ENCODE results near the gene KRT84. TPM values are rescaled to one million over a fixed set of nuclear protein-coding genes. Genes with fewer than 3 reads are reported as not detected.

Gene KRT84
- total RNA-seq, 3 donors from 2014 or later (not counting 1 experiment from before 2014, with no cell fraction given): not detected

DNA sequence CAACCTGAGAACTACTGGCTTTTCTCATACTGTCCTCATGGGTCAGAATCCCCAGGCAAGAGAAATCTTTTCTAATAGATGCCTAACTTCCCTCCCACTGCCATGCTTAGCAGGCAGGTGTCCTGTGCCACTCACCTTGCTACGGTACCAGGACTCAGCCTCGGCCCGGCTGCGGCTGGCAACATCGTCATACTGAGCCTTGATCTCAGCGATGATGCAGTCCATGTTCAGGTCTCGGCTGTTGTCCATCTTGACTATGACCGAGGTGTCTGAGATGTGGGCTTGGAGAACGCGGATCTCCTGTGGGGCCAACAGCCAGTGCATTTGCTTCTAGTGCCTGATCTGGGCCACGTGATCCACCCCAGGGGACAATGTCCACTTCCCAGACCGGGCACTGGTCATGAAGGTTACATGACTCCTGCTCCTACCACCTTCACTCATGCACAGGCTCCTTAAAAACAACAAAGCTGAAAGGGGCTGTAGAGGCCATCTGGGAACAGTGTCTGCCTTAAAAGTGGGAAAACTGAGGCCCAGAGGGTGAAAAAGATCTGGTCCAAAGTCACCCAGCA lies 22.3 kb downstream of the KRT84 start:
- peaks cover 39 to 44% of the 10 kb centered on the region in 2 donors for H3K4me1 Mint-ChIP-seq
- Histone ChIP-seq H3K27ac (ENCODE audit: low read length) (no peak overlapping the region), H3K4me3 (ENCODE audit: low read length) (no peak overlapping the region), H3K27me3 (ENCODE audit: control insufficient read depth, insufficient read depth, low read length) (peaks cover 19% of the 10 kb centered on the region), H3K36me3 (ENCODE audit: control insufficient read depth, insufficient read depth, low read length) (no peaks in the 10 kb centered on the region), H3K9me3 (ENCODE audit: control insufficient read depth, insufficient read depth, low read length) (no peaks in the 10 kb centered on the region), H3K4me1 (ENCODE audit: control insufficient read depth, insufficient read depth, low read length) (peaks cover 41% of the 10 kb centered on the region)
- H3K27ac Mint-ChIP-seq: no peak overlapping the region
- 94% methylated on average over 12 of the region's 12 CpGs for WGBS (ENCODE audit: insufficient coverage)
- peaks cover 49 to 67% of the 10 kb centered on the region in 2 donors for H3K27me3 Mint-ChIP-seq (ENCODE audit: low read depth in 2 of 2)
- intact Hi-C loops (cut with micrococcal nuclease): no loop called here
- TF ChIP-seq, protein P1, sequence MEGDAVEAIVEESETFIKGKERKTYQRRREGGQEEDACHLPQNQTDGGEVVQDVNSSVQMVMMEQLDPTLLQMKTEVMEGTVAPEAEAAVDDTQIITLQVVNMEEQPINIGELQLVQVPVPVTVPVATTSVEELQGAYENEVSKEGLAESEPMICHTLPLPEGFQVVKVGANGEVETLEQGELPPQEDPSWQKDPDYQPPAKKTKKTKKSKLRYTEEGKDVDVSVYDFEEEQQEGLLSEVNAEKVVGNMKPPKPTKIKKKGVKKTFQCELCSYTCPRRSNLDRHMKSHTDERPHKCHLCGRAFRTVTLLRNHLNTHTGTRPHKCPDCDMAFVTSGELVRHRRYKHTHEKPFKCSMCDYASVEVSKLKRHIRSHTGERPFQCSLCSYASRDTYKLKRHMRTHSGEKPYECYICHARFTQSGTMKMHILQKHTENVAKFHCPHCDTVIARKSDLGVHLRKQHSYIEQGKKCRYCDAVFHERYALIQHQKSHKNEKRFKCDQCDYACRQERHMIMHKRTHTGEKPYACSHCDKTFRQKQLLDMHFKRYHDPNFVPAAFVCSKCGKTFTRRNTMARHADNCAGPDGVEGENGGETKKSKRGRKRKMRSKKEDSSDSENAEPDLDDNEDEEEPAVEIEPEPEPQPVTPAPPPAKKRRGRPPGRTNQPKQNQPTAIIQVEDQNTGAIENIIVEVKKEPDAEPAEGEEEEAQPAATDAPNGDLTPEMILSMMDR (IDR thresholded peaks at IDR 0.05): no peak
- no peaks in the 10 kb centered on the region for H3K9me3 Mint-ChIP-seq
- ATAC-seq (no peak), DNase-seq (no peak)
- no peak overlapping the region for H3K4me3 Mint-ChIP-seq
- H3K36me3 Mint-ChIP-seq: no peaks in the 10 kb centered on the region

DNA sequence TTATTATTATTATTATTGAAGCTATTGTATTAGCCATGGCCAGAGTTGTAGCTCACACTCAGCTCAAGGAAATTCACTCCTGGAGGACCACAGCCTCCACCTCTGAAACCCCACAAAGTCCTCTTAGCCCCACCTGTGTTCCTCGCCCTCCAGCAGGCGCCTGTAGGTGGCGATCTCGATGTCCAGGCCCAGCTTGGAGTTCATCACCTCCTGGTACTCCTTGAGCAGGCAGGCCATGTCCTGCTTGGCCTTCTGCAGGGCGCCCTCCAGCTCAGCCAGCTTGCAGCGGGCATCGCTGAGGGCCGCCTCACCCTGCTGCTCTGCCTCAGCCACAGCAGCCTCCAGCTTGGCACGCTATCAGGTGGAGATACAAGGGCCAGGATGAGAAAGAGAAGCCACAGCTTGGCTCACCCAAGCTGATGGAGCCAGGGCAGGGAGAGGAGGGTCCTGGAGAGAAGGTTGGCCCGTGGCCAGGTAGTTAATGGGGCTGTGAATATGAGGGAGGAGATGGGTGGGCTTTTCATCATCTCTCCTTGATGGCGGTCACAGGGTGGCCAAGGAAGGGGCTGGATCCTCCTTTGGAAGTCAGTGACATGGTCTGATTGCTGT lies 23.2 kb downstream of the KRT84 start:
- intact Hi-C loops (cut with micrococcal nuclease): no loop called here
- H3K4me1 Mint-ChIP-seq: peaks cover 40 to 44% of the 10 kb centered on the region in 2 donors
- Histone ChIP-seq H3K4me3 (ENCODE audit: low read length) (no peak overlapping the region), H3K4me1 (ENCODE audit: control insufficient read depth, insufficient read depth, low read length) (peaks cover 44% of the 10 kb centered on the region), H3K27me3 (ENCODE audit: control insufficient read depth, insufficient read depth, low read length) (peaks cover 25% of the 10 kb centered on the region), H3K9me3 (ENCODE audit: control insufficient read depth, insufficient read depth, low read length) (no peaks in the 10 kb centered on the region), H3K36me3 (ENCODE audit: control insufficient read depth, insufficient read depth, low read length) (no peaks in the 10 kb centered on the region), H3K27ac (ENCODE audit: low read length) (no peak overlapping the region)
- WGBS (ENCODE audit: insufficient coverage): 93% methylated on average over 11 of the region's 11 CpGs
- ATAC-seq (no peak), DNase-seq (no peak)
- TF ChIP-seq, protein P1 (IDR thresholded peaks at IDR 0.05): no peak
- H3K27ac Mint-ChIP-seq: no peak overlapping the region
- H3K9me3 Mint-ChIP-seq: no peaks in the 10 kb centered on the region
- H3K36me3 Mint-ChIP-seq: no peaks in the 10 kb centered on the region
- H3K27me3 Mint-ChIP-seq (ENCODE audit: low read depth in 2 of 2): peaks cover 56 to 69% of the 10 kb centered on the region in 2 donors
- no peak overlapping the region for H3K4me3 Mint-ChIP-seq

DNA sequence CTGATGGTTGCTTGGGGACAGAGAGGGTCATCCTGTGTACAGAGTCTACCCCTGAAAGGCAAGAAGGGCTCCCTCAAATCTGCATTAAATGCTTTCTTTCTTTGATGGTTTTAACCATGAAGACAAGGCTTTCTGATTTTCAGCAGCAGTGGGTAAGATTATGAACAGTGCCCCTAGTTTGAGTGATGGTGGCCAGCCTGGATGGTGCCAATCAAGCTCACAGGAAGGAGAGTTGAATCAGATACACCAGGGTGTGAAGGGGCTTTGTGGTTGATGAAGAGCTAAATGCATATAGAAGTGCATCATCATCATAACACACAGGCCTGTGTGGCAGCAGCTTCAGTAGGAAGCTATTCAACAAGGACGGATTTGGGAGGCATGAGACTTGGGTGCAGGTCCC lies 23.9 kb downstream of the KRT84 start:
- Histone ChIP-seq H3K4me3 (ENCODE audit: low read length) (no peak overlapping the region), H3K9me3 (ENCODE audit: control insufficient read depth, insufficient read depth, low read length) (no peaks in the 10 kb centered on the region), H3K27me3 (ENCODE audit: control insufficient read depth, insufficient read depth, low read length) (peaks cover 31% of the 10 kb centered on the region), H3K36me3 (ENCODE audit: control insufficient read depth, insufficient read depth, low read length) (no peaks in the 10 kb centered on the region), H3K4me1 (ENCODE audit: control insufficient read depth, insufficient read depth, low read length) (peaks cover 44% of the 10 kb centered on the region), H3K27ac (ENCODE audit: low read length) (no peak overlapping the region)
- Mint-ChIP-seq H3K4me3 (no peak overlapping the region), H3K9me3 (no peaks in the 10 kb centered on the region), H3K36me3 (no peaks in the 10 kb centered on the region), H3K4me1 (peaks cover 40 to 44% of the 10 kb centered on the region in 2 donors), H3K27me3 (ENCODE audit: low read depth in 2 of 2) (peaks cover 56 to 72% of the 10 kb centered on the region in 2 donors), H3K27ac (peak overlapping the region in 1 of 2 donors; percentile 28)
- peak; percentile 45 to 86 (median 81) for ATAC-seq
- peak in 1 of 2 donors; percentile 22 for DNase-seq
- intact Hi-C loops (cut with micrococcal nuclease): no loop called here
- 64% methylated on average over 1 of the region's 1 CpG for WGBS (ENCODE audit: insufficient coverage)
- TF ChIP-seq, protein P1 (IDR thresholded peaks at IDR 0.05): no peak
